HG02588 (cell line): Measurements from ENCODE around the gene PRDM7.
"Not testable (repeated sequence)": the region's sequence is repeated elsewhere in the genome, so short reads cannot be mapped to it uniquely, and the experiment has no call there.

Experiments
- ATAC-seq: cut with Tn5 transposase; IDR thresholded peaks from one replicate; pipeline ENCODE4 v1.9.1; 2021; ENCODE audit warnings: mild to moderate bottlenecking, moderate library complexity; ENCODE audit not compliant: unreplicated experiment

Gene PRDM7

DNA sequence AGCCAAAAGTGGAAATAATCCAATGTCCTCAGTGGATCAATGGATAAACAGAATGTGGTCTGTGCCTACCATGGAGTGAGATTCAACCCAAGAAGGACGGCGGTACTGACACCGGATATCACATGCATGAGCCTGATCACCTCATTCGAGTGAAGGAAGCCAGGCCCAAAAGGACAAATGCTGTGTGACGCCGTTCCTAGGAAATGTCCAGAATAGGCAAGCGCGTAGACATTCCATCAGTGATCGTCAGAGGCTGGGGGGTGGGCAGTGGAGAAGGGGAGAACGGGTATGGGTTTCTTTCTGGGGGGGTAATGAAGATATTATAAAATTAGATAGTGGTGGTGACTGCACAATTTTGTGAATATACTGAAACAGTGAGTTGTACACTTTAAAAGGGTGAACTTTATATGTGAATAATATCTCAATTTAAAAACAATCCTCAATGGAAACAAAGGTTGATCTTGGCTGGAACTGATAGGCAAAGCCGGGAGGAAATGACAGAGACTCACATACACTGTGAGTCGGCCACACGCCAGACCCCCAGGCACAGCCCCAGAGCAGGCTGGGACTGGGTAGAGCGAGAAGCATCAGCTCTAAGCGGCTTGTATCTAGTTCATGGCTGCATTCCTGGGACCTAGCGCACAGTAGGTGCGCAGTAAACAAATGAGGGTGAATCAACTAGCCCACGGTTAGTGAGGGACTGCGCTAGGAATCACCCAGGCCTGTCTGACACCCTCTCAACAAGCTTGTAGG, 61.4 kb downstream of the PRDM7 start:
- no peak for ATAC-seq

DNA sequence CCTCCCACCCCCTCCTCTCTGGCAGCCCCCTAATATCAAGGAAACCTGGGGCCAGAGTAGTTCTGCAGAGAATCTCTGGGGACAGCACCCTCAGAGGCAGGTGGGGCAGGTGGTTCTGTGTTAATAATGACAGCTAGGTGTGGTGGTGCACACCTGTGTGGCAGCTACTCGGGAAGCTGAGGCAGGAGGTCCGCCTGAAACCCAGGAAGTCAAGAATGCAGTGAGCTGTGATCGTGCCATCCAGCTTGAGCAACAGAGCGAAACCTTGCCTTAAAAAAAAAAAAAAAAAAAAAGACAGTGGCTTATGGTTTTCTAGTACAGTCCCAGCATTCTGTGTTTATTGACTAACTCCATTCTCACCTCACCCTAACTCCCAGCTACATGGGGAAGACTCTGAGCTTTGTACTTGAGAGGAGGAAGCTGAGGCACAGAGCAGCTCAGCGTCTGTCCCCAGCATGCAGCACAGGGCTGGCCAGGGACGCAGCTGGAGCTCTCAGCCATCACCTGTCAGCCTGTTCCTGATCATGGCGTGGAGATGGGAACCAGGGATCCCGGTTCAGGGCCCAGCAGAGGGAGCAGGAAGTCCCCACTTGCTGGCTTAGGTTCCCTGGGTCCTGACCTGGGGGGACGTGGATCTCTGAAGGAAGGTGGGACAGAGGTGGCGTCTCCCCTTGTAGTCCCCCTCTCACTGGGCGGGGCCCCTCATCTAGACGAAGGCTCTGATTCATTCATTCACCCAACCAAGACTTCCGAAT, 64.0 kb downstream of the PRDM7 start:
- no peak for ATAC-seq

DNA sequence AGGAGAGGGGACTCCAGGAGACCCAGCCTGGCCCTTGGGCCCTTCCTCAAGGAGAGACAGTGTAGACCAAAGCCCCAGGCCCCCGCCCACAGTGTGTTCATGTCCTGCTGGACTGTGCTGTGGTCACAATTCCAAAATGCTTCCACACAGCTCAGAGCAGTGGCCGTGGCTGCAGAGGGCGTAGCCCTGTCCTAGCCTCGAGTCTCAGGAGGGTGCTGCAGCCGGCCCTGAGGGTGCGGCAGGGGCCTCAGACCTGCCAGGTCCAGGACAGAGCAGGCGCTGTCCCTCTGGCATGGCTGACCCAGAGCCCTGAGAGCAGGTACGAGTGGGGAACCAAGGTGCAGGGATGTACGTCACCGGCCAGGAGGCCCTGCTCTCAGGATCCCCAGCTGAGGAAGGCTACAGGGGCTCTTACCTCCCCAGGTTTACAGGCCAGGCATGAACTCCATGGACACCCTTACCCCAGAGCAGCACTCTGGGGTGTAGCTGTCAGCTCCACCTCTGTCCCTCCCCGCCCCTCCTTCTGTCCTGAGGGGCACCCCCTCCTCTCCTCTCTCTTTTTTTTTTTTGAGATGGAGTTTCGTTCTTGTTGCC, 65.1 kb downstream of the PRDM7 start:
- no peak for ATAC-seq

DNA sequence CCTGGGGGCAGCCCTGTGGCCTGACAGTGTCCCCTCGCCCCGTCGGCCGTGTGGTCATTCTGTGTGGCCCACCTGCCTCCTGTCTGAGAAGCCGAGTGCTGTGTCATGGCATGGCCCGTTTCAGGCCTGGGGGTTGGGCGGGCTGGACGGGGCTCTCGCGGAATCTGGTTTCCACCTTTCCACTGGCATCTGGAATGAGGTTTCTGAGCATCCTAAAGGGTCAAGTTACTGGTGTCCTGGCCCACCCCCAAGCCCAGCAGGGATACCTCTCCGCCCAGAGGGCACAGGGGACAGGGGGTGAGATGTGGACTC, 65.7 kb downstream of the PRDM7 start:
- no peak for ATAC-seq

DNA sequence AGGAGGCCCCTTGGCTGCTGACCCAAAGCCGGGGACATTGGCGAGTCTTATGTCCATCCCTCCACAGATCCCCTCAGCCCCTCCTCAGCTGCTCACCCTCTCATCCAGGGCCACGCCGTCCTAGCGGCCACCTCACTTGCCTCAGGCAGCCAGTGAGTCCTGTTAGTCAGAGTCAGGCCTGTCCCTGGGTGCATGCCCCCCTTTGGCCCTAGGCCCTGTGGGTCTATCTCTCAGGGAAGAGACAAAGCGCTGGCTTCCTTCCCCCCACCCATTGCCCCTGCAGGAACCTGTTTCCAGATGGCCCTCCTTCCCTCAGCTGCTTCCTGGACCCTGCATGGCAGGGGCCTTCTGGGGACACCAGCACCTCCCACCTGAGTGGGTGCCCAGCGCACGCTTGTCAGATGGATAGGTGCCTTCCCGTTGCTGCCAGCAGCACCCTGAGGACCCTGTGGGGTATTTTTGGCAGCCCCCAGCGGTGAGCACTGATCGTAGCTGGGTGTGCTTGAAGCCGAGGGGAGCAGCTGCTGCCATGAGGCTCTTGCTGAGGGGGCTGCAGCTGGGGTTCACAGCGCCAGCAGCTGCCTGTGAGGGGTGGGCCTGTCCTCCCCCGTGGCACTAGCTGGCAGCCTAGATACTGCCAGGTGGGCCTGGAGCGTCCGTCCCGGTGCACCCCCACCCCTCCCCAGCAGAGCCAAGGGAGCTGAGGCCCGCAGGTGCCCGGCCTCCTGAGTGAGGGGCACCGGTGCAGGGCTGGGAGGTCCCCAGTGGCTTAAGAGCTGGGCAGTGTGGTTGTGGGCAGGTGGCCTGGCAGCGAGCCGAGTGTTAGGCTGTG, 66.2 kb downstream of the PRDM7 start:
- ATAC-seq = no peak

DNA sequence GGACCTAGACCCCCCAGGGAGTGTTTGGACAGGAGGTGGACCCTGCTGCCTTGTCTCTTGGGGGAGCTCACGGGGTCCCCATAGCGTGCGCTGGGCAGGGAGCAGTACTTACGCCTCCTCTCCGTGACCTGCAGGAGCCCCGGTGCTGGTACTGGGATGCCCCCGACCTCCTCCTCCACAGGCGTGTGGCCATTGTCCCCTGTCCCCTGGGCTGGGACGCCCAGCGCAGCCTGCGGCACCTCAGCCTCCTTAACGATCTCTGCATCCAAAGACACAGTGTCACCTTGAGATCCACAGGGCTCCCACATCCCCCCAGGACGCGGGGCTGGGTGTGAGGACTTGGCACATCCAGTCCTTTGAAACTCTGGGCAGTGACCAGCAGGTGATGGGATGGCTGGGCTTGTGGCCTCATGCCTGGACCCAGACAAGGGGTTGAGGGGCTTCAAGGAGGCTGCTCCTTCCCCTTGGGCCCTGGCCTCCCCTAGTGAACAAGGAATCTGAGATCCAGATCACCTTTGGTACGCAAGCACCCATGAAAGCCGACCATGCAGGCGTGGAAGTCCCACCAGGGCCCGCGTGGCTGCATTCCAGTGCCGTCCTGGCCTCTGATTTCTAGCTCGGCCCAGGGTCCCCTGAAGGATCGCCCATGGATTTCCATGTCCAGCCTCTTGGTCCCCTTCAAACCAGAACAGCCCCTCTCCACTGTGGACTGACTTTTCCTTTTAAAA, 67.8 kb downstream of the PRDM7 start:
- no peak for ATAC-seq

DNA sequence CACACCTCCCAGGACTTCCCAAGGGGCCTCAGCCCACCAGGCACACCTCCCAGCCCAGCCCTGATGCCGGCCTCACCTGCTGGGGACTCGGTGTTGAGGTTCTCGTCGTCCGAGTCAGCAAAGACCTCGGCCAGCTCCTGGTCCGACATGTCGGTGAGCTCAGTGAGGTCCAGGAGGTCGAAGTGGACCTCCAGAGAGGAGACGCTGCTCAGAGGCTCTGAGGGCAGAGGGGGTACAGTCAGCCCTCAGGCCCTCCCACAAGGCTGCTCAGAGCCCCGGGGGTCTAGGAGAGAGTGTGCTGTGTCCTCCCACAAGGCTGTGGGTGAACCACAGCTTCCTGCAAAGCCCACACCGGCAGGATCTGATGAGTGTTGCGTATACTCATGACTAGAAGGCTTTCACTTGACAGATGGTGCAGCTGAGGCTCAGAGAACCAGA, 68.4 kb downstream of the PRDM7 start:
- ATAC-seq = no peak

DNA sequence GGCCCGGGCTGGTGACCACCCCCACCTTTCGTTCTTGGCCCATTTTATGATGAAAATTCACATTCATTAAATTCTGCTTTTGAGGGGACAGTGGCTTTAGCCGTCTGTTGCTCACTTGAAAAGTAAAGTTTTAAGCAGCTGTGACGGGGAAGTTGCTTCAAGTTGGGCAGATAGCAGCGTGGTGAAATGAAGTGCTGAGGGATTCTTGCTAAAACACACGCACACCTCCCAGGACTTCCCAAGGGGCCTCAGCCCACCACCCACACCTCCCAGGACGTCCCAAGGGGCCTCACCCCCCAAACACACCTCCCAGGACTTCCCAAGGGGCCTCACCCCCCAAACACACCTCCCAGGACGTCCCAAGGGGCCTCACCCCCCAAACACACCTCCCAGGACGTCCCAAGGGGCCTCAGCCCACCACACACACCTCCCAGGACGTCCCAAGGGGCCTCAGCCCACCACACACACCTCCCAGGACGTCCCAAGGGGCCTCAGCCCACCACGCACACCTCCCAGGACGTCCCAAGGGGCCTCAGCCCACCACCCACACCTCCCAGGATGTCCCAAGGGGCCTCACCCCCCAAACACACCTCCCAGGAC, 69.4 kb downstream of the PRDM7 start:
- ATAC-seq = not testable (repeated sequence)

DNA sequence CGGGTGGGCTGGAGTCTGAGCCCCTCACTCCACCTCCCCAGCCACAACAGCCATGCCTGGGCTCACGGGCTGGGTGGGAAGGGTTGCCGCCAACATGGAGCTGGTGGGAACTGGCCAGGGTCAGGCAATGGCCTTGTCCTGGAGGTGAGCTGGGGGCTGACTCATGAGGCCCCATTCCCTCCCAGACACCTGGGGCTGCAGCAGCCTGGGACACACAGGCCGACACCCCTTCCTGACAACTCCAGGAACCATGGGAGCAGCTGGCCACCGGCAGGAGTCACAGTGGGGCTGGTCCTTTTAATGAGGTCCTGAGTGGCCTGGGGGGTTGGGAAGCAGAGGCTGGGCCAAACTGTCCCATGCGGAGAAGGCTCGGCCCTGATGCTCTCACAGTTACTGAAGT, 70.1 kb downstream of the PRDM7 start:
- no peak for ATAC-seq
